HG03442 (cell line): Measurements from ENCODE around the gene PLBD2.
A peak's percentile ranks its signal among the peaks of the same experiment; 100 is the strongest.

ENCODE experiments used
- ATAC-seq: cut with Tn5 transposase; IDR thresholded peaks from one replicate; pipeline ENCODE4 v1.9.1; 2021; ENCODE audit warnings: mild to moderate bottlenecking, moderate library complexity; ENCODE audit not compliant: unreplicated experiment

Gene PLBD2

DNA sequence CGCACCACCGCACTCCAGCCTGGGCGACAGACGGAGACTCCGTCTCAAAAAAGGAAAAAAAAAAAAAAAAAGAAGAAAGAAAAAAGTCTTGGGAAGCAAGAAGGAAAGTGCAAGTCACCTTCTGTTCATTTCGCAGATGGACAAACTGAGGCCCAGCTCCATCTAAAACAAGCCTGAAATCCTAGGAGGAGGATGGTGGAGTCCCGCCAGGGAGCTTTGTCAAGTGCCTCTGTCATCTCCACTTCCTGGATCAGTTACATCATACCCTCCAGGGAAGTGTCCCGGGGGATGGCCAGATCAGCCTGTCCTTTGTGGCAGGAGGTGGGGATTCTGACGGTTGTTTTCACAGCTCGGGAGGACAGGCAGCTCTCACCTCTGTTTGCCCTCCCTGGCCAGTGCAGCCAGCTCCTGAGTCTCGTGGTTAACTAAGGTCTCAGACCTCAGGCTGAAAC is 55.1 kb downstream of the PLBD2 start:
- no peak for ATAC-seq

- no peak for ATAC-seq
These were observed 56.2 kb downstream of the PLBD2 start for GRCh38 chr12:113414519-113415038.

DNA sequence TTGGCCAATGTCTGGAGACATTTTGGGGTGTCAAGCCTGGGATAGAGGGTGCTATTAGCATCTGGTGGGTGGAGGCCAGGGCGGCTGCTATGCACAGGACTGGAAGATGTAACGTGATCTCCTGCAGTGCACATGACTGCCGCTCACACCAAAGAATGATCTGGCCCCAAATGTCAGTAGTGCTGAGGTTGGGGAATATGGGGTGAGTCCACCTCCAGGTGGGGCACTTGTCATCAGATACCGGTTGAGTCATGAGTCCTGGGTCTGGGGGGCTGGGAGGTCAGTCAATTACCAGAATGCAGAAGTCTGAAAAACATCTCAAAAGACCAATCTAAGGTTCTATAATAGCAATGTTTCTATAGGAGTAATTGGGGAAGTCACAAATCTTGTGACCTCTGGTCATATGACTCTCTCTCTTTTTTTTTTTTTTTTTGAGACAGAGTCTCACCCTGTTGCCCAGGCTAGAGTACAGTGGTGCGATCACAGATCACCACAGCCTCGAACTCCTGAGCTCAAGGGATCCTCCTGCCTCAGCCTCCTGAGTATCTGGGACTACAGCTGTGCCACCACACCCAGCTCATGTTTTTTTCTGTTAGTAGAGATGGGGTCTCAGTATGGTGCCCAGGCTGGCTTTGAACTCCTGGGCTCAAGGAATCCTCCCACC is 57.8 kb downstream of the PLBD2 start:
- no peak for ATAC-seq

GRCh38 chr12:113418213-113418879 is 60.0 kb downstream of the PLBD2 start:
- no peak for ATAC-seq

- no peak for ATAC-seq
These were observed 62.7 kb downstream of the PLBD2 start for GRCh38 chr12:113420996-113421595.

DNA sequence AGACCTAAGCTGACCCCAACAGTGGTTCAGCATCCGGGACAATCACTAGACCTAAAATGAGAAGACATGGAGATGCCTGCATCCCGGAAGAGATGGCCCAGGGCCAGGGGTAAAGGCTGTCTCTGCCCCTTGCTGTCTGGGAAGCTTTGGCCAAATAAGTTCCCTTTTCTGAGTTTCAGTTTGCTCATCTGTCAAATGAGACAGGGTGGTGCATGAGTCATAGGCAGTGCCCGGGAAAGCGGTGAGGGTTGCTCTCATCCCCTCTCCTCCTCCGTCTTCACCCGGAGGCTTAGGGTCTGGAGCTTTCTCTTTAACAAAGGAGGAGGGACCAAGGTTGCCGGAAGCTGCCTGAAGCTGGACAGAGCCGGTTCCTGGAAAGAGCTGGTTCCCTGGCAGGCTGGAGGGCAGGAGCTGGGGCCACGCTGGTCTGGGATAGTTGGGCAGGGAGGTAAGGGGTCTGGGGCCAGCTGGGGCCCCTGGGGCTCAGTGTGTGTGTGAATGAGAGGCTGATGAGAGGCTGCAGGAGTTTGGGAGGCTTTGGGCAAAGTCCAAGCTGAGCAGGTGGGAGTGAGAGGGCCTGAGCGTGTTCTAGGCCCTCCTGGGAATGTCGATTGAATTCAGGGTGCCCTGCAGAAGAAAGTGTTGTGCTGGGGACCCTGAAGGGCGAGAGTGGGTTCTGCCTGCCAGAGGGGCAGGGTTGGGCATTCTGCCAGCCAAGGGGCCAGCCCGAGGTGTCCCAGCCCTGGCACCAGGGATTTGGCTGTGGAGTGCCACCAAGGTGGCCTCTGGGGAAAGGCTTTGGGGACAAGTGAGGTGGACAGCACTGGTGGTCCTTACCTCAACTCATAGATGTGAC is 63.9 kb downstream of the PLBD2 start, which contains the start of gene SDSL:
Gene SDSL, plus strand, starts transcription at position 351 of the 856 bp plus-strand sequence. CDS start 5,603 bp downstream, outside the sequence.
- ATAC-seq: peak; percentile 96

DNA sequence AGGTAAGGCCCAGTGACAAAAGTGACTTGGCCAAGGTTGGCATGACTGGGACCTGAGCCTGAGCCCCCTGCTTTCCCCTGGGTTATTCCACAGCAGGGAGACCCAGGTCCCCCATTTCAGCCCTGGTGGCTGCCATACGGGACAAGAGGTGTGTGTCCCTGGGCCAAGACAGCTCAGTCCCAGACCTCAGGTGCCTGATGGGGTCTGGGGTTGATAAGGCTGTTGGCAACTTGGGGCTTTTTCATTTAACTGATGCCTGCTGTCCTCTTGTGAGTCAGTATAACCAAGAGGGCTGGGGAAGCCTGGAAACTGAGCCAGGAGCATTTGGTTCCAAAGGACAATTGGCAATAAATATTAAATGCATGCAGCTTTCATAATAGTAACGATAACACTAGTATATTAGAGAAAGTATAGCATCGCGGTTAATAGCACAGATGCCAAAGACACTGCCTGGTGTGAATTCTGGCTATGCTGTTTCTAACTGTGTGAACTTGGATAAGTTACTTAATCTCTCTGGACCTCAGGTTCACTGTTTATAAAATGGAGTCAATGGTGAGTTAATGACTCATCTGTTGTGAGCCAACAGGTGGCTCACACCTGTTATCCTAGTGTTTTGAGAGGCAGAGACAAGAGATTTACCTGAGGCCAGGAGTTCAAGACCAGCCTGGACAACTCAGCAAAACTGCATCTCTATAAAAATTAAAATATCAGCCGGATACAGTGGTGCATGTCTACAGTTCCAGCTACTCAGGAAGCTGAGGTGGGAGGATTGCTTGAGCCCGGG is 64.7 kb downstream of the PLBD2 start:
- no peak for ATAC-seq

GRCh38 chr12:113424456-113424855 is 66.1 kb downstream of the PLBD2 start:
- no peak for ATAC-seq

GRCh38 chr12:113424915-113425823 is 66.8 kb downstream of the PLBD2 start:
- ATAC-seq: no peak

DNA sequence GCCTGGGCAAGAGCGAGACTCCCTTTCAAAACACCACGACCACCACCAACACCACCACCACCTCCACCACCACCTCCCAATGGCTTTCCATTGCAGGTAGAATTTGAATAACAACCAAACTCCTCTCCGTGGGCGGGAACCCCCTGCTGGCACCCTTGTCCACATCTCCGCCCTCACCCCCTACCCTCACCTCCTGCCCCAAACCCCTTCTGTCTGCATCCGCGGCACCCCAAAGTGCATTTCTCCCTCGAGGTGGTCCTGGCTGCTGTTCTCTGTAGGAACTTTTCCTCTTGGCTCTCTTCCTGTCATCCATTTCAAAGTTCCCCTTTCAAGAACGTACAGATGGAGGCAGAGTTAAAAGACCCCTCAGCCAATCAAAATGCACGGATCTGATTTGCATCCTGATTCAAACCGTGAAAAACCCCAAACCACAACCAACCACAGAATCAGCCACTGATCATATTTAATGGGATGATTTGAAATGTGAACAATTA is 67.6 kb downstream of the PLBD2 start:
- no peak for ATAC-seq

DNA sequence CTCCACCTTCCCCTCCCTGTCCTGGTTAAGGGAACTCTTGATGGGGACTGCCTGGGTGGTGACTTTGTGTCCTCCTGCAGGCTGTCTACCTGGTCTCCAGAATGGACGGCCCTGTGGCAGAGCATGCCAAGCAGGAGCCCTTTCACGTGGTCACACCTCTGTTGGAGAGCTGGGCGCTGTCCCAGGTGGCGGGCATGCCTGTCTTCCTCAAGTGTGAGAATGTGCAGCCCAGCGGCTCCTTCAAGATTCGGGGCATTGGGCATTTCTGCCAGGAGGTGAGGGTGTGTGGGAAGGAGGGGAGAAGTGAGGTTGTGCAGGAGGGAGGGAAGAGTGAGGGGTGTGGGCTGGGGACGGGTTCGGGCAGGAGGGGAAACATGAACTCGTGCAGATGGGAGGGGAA is 69.5 kb downstream of the PLBD2 start:
- ATAC-seq: no peak

DNA sequence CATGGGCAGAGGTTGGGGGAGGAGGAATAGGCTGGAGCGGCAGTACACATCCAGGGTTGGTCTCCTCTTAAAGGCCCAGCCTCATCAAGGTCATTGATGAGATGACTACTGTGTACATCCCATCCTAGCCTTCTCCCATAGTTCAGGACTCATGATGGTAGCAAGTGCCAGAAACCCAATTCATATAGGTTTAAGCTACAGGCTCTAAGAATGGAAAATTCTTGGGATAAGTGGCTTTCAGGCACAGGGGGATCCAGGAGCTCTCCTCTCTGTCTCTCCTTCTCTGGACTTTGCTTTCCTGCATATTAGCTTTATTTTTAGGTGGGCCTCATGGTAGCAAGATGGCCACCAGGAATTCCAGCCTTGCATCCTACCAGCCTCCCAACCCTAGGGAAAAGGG is 70.1 kb downstream of the PLBD2 start:
- no peak for ATAC-seq

- no peak for ATAC-seq
These were observed 74.6 kb downstream of the PLBD2 start for GRCh38 chr12:113432986-113433385.

DNA sequence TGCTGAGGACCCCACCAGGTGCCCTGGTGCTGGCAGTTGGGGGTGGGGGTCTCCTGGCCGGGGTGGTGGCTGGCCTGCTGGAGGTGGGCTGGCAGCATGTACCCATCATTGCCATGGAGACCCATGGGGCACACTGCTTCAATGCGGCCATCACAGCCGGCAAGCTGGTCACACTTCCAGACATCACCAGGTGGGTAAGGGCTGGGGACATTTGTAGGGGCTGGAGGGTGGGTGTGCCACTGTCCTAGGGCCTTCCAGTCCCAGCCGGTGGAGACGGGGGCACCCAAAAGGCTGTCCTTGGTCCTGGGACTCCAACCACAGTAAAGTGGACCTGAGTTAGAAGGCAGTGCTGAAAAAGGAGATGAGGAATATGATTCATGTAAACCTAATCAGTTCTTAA is 77.0 kb downstream of the PLBD2 start:
- no peak for ATAC-seq

- no peak for ATAC-seq
These were observed 78.2 kb downstream of the PLBD2 start for GRCh38 chr12:113436586-113436985.

GRCh38 chr12:113436993-113437728 is 78.8 kb downstream of the PLBD2 start:
- ATAC-seq: no peak

DNA sequence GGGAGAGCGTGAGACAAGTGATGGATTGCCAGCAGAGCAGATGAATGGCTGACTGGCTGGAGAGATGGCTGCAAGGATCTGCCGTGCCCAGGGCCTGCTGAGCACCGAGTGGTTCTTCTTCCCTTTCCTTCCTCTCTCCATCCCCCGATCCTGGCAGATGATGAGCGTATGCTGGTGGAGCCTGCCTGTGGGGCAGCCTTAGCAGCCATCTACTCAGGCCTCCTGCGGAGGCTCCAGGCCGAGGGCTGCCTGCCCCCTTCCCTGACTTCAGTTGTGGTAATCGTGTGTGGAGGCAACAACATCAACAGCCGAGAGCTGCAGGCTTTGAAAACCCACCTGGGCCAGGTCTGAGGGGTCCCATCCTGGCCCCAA is 79.3 kb downstream of the PLBD2 start:
- ATAC-seq: no peak
